ENCODE data around the gene TMEM108.

The TMEM108 gene

GRCh38 chr3:133442518-133442917, 404.3 kb downstream of the TMEM108 start:
- H3K27ac ChIP-seq (ENCODE audit: extremely low read depth, low read depth, low read length), result no peak overlapping the region

GRCh38 chr3:133443649-133444422, 405.6 kb downstream of the TMEM108 start:
- H3K4me3 ChIP-seq (ENCODE audit: low read depth, low read length), result no peak overlapping the region
- no peaks in the 10 kb centered on the region for H3K36me3 ChIP-seq (ENCODE audit: control insufficient read depth in 2 of 2, insufficient read depth in 1 of 2, low read length in 2 of 2)
- CTCF ChIA-PET, result interaction anchor here (0.7 to 1.2 kb wide), 3 partner anchors 47 to 134 kb away, joined by 3 read pairs; no protein-coding TSS in a partner anchor
- no peaks in the 10 kb centered on the region for H3K9me3 ChIP-seq (ENCODE audit: control insufficient read depth, insufficient read depth, low read depth, low read length)
- no peaks in the 10 kb centered on the region for H3K4me1 ChIP-seq (ENCODE audit: control insufficient read depth, insufficient read depth, low read length)
- H3K27ac ChIP-seq (ENCODE audit: extremely low read depth, low read depth, low read length), result 0 out of 2 replicates have a peak overlapping the region, but pooled peaks have one; percentile 16
- POLR2A ChIA-PET, result no interaction called here
- TF ChIP-seq ZNF426 (tag by site-specific recombination; IDR thresholded peaks at IDR 0.05), result no peak
- TF ChIP-seq ZNF777 (tag by site-specific recombination; IDR thresholded peaks at IDR 0.05; ENCODE audit: borderline replicate concordance), result no peak
- TF ChIP-seq ZNF677 (tag by site-specific recombination; IDR thresholded peaks at IDR 0.05), result no peak
- no peak for TF ChIP-seq KLF16 (tag by site-specific recombination; IDR thresholded peaks at IDR 0.05)
- no peak for TF ChIP-seq ZNF121 (tag by site-specific recombination; IDR thresholded peaks at IDR 0.05)
- TF ChIP-seq, protein P1, sequence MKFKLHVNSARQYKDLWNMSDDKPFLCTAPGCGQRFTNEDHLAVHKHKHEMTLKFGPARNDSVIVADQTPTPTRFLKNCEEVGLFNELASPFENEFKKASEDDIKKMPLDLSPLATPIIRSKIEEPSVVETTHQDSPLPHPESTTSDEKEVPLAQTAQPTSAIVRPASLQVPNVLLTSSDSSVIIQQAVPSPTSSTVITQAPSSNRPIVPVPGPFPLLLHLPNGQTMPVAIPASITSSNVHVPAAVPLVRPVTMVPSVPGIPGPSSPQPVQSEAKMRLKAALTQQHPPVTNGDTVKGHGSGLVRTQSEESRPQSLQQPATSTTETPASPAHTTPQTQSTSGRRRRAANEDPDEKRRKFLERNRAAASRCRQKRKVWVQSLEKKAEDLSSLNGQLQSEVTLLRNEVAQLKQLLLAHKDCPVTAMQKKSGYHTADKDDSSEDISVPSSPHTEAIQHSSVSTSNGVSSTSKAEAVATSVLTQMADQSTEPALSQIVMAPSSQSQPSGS (tag by site-specific recombination; IDR thresholded peaks at IDR 0.05; ENCODE audit: low read depth), result no peak
- no peak for TF ChIP-seq ZNF155 (tag by site-specific recombination; IDR thresholded peaks at IDR 0.05)
- TF ChIP-seq, protein P2, sequence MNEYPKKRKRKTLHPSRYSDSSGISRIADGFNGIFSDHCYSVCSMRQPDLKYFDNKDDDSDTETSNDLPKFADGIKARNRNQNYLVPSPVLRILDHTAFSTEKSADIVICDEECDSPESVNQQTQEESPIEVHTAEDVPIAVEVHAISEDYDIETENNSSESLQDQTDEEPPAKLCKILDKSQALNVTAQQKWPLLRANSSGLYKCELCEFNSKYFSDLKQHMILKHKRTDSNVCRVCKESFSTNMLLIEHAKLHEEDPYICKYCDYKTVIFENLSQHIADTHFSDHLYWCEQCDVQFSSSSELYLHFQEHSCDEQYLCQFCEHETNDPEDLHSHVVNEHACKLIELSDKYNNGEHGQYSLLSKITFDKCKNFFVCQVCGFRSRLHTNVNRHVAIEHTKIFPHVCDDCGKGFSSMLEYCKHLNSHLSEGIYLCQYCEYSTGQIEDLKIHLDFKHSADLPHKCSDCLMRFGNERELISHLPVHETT (tag by site-specific recombination; IDR thresholded peaks at IDR 0.05), result no peak
- TF ChIP-seq ZSCAN4 (tag by site-specific recombination; IDR thresholded peaks at IDR 0.05), result no peak

More at GRCh38 chr3:133442518-133442917, 404.3 kb downstream of the TMEM108 start:
- H3K4me3 ChIP-seq (ENCODE audit: low read depth, low read length), result no peak overlapping the region
- no peaks in the 10 kb centered on the region for H3K4me1 ChIP-seq (ENCODE audit: control insufficient read depth, insufficient read depth, low read length)
- ChIA-PET CTCF (no interaction called here), POLR2A (no interaction called here)
- H3K9me3 ChIP-seq (ENCODE audit: control insufficient read depth, insufficient read depth, low read depth, low read length), result no peaks in the 10 kb centered on the region
- TF ChIP-seq ZBTB26 (tag by site-specific recombination; optimal IDR thresholded peaks at IDR 0.05) (no peak), ZFP3 (tag by site-specific recombination; IDR thresholded peaks at IDR 0.05; ENCODE audit: low read depth) (no peak), ZNF19 (tag by site-specific recombination; IDR thresholded peaks at IDR 0.05; ENCODE audit: low read depth) (no peak), ZNF175 (tag by site-specific recombination; IDR thresholded peaks at IDR 0.05) (no peak), ZNF654 (tag by site-specific recombination; IDR thresholded peaks at IDR 0.05; ENCODE audit: low read depth) (no peak), ZNF394 (tag by site-specific recombination; IDR thresholded peaks at IDR 0.05; ENCODE audit: borderline replicate concordance) (no peak), ZNF596 (tag by site-specific recombination; IDR thresholded peaks at IDR 0.05) (no peak), ZNF26 (tag by site-specific recombination; IDR thresholded peaks at IDR 0.05) (no peak), ZNF114 (tag by site-specific recombination; IDR thresholded peaks at IDR 0.05) (no peak), ZBTB6 (tag by site-specific recombination; IDR thresholded peaks at IDR 0.05) (no peak), ZNF248 (tag by site-specific recombination; IDR thresholded peaks at IDR 0.05) (no peak), ZNF76 (tag by site-specific recombination; IDR thresholded peaks at IDR 0.05; ENCODE audit: borderline replicate concordance, low read depth) (no peak), ZNF302 (tag by site-specific recombination; IDR thresholded peaks at IDR 0.05; ENCODE audit: low read depth) (no peak), ZXDB (tag by site-specific recombination; IDR thresholded peaks at IDR 0.05) (no peak)
- TF ChIP-seq, protein P3, sequence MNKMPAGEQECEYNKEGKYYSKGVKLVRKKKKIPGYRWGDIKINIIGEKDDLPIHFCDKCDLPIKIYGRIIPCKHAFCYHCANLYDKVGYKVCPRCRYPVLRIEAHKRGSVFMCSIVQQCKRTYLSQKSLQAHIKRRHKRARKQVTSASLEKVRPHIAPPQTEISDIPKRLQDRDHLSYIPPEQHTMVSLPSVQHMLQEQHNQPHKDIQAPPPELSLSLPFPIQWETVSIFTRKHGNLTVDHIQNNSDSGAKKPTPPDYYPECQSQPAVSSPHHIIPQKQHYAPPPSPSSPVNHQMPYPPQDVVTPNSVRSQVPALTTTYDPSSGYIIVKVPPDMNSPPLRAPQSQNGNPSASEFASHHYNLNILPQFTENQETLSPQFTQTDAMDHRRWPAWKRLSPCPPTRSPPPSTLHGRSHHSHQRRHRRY (tag by site-specific recombination; IDR thresholded peaks at IDR 0.05), result no peak
- TF ChIP-seq, protein P4, sequence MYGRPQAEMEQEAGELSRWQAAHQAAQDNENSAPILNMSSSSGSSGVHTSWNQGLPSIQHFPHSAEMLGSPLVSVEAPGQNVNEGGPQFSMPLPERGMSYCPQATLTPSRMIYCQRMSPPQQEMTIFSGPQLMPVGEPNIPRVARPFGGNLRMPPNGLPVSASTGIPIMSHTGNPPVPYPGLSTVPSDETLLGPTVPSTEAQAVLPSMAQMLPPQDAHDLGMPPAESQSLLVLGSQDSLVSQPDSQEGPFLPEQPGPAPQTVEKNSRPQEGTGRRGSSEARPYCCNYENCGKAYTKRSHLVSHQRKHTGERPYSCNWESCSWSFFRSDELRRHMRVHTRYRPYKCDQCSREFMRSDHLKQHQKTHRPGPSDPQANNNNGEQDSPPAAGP (tag by site-specific recombination; IDR thresholded peaks at IDR 0.05), result no peak
- no peaks in the 10 kb centered on the region for H3K36me3 ChIP-seq (ENCODE audit: control insufficient read depth in 2 of 2, insufficient read depth in 1 of 2, low read length in 2 of 2)

Measured in HEK293 (cell line).